Prostate gland (tissue), 2 donors: ENCODE measurements around the gene PIP5K1C.

ENCODE experiments used
- POLR2AphosphoS5 ChIP-seq: sonication (generic); formaldehyde crosslinking; IDR thresholded peaks from one replicate; pipeline ENCODE4 v1.6.1; 2017; ENCODE audit warnings: antibody characterized with exemption
- TF ChIP-seq, protein P1 (sequence below), 4 experiments: fragments of 200-600 bp in 2 of 4; fragments of 450-650 bp in 2 of 4; sonication (generic) in 2 of 4; IDR thresholded peaks; 1 replicate in 3 of 4; 2 replicates in 1 of 4; pipeline ENCODE4 v1.5.1; 2016 to 2019; ENCODE audit warnings: antibody characterized with exemption in 4 of 4, mild to moderate bottlenecking in 2 of 4, moderate library complexity in 2 of 4

DNA sequence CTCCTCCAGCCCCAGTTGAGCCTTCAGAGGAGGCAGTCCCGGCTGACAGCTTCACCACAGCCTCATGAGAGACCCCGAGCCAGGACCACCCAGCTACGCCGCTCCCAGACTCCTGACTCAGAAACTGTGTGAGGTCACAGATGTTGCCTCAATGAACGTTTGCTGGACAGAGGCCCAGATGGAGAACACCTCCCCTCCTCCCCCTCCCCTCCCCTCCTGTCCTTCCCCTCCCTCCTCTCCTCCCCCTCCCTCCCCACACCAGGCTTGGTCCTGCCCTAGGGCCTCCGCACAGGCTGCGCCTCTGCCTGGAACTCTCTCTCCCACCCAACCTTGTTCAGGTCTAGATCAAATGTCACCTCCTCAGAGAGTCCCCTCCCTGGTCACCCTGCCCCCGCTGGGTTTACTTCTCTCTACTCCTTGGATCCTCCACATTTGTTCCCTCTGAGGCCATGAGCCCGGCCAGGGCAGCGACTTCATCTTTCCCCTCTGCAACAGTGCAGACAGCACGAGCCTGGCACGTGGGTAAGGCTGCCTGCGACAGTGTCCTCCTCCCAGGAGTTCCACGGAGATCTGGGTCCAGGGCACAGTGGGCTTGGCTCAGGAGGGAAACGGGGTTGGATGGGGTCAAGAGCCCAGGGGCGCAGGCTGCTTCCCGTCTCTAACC is 17.4 kb downstream of the PIP5K1C start:
- TF ChIP-seq, protein P1, sequence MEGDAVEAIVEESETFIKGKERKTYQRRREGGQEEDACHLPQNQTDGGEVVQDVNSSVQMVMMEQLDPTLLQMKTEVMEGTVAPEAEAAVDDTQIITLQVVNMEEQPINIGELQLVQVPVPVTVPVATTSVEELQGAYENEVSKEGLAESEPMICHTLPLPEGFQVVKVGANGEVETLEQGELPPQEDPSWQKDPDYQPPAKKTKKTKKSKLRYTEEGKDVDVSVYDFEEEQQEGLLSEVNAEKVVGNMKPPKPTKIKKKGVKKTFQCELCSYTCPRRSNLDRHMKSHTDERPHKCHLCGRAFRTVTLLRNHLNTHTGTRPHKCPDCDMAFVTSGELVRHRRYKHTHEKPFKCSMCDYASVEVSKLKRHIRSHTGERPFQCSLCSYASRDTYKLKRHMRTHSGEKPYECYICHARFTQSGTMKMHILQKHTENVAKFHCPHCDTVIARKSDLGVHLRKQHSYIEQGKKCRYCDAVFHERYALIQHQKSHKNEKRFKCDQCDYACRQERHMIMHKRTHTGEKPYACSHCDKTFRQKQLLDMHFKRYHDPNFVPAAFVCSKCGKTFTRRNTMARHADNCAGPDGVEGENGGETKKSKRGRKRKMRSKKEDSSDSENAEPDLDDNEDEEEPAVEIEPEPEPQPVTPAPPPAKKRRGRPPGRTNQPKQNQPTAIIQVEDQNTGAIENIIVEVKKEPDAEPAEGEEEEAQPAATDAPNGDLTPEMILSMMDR (IDR thresholded peaks at IDR 0.05), result no peak
- no peak for TF ChIP-seq POLR2AphosphoS5
